GM12891 (cell line): ENCODE measurements around the gene CLPTM1L.

Experiments used
- POLR2A ChIP-seq: IDR thresholded peaks from 2 replicates; pipeline ENCODE4 v1.6.1; 2011; ENCODE audit warnings: low read depth, low read length, control low read depth
- POLR2AphosphoS5 ChIP-seq: IDR thresholded peaks from 2 replicates; pipeline ENCODE4 v1.6.1; 2011; ENCODE audit warnings: low read depth, low read length, control low read depth

- no peak for TF ChIP-seq POLR2AphosphoS5
- TF ChIP-seq POLR2A = no peak
Measured at GRCh38 chr5:1347571-1347970, 2.7 kb upstream of the CLPTM1L start.
